Osteoblast (primary cell): ENCODE data around the gene DGKZ. TPM values are rescaled to one million over a fixed set of nuclear protein-coding genes. Genes with fewer than 3 reads are reported as not detected.
A peak's percentile ranks its signal among the peaks of the same experiment; 100 is the strongest.

Source experiments
- DNase-seq: peaks from one replicate; pipeline ENCODE4 v3.0.0; 2011; ENCODE audit warnings: low spot score, mixed read lengths; ENCODE audit not compliant: insufficient read length; ENCODE audit errors: missing footprints
- H2AFZ ChIP-seq: 2 replicates; pipeline ENCODE4 v1.6.0; 2011; ENCODE audit warnings: mild to moderate bottlenecking, low read length
- H3K27ac ChIP-seq: 2 replicates; pipeline ENCODE4 v1.5.1; 2011; ENCODE audit warnings: mild to moderate bottlenecking, low read depth, low read length, moderate library complexity
- H3K27me3 ChIP-seq: 2 replicates; pipeline ENCODE4 v1.6.0; 2012; ENCODE audit warnings: mild to moderate bottlenecking, control low read depth, inconsistent platforms, low read length, moderate library complexity; ENCODE audit not compliant: insufficient read depth
- H3K36me3 ChIP-seq: 2 replicates; pipeline ENCODE4 v1.5.1; 2011; ENCODE audit warnings: mild to moderate bottlenecking, low read length, control low read depth, moderate library complexity; ENCODE audit not compliant: insufficient read depth
- H3K4me1 ChIP-seq: 2 replicates; pipeline ENCODE4 v1.5.1; 2011; ENCODE audit warnings: mild to moderate bottlenecking, low read length, control low read depth, moderate library complexity; ENCODE audit not compliant: insufficient read depth
- H3K4me2 ChIP-seq: 2 replicates; pipeline ENCODE4 v1.6.0; 2011; ENCODE audit warnings: mild to moderate bottlenecking, low read length; ENCODE audit not compliant: insufficient read depth
- H3K4me3 ChIP-seq: fragments of 200-600 bp; sonication (generic); 3 replicates; pipeline ENCODE4 v1.5.1; 2012; ENCODE audit warnings: mild to moderate bottlenecking, low read length, inconsistent platforms; ENCODE audit not compliant: insufficient read depth
- H3K79me2 ChIP-seq: 2 replicates; pipeline ENCODE4 v1.6.0; 2012; ENCODE audit warnings: mild to moderate bottlenecking, low read length, control low read depth, inconsistent platforms; ENCODE audit not compliant: insufficient read depth
- H3K9me3 ChIP-seq: 2 replicates; pipeline ENCODE4 v1.5.1; 2011; ENCODE audit warnings: low read depth, low read length, control low read depth
- H4K20me1 ChIP-seq: 2 replicates; pipeline ENCODE4 v1.6.0; 2012; ENCODE audit warnings: mild to moderate bottlenecking, low read length, control low read depth; ENCODE audit not compliant: insufficient read depth
- CTCF ChIP-seq: IDR thresholded peaks from 2 replicates; pipeline ENCODE4 v1.5.1; 2011; ENCODE audit warnings: mild to moderate bottlenecking, low read depth, low read length, moderate library complexity; ENCODE audit errors: extremely low read depth
- total RNA-seq: library from RNA; depleted of rRNA; stranded (reverse); fragments of >200 nt; gene quantifications from 2 replicates; pipeline ENCODE4 v1.2.3, GENCODE V29; 2012

The DGKZ gene
- total RNA-seq, 1 donor: 52.5 TPM

GRCh38 chr11:46387919-46388618, 40.8 kb downstream of the DGKZ start:
- Histone ChIP-seq H3K79me2 (no peaks in the 10 kb centered on the region), H3K4me1 (peaks cover 16% of the 10 kb centered on the region), H3K27me3 (peaks cover 45% of the 10 kb centered on the region), H3K27ac (no peak overlapping the region), H4K20me1 (peaks cover 15% of the 10 kb centered on the region), H3K4me2 (no peak overlapping the region), H3K9me3 (no peaks in the 10 kb centered on the region), H3K36me3 (no peaks in the 10 kb centered on the region), H2AFZ (no peak overlapping the region), H3K4me3 (no peak overlapping the region)
- no peak for TF ChIP-seq CTCF
- DNase-seq: peak; percentile 90

GRCh38 chr11:46388619-46389449, 41.6 kb downstream of the DGKZ start:
- Histone ChIP-seq H3K4me2 (peak overlapping the region; percentile 78), H2AFZ (no peak overlapping the region), H4K20me1 (peaks cover 20% of the 10 kb centered on the region), H3K27me3 (peaks cover 45% of the 10 kb centered on the region), H3K9me3 (no peaks in the 10 kb centered on the region), H3K36me3 (no peaks in the 10 kb centered on the region), H3K27ac (no peak overlapping the region), H3K79me2 (no peaks in the 10 kb centered on the region), H3K4me3 (peak overlapping the region; percentile 68), H3K4me1 (peaks cover 15% of the 10 kb centered on the region)
- peak; percentile 91 for DNase-seq
- TF ChIP-seq CTCF: no peak

GRCh38 chr11:46389450-46390330, 42.4 kb downstream of the DGKZ start:
- H3K36me3 ChIP-seq: no peaks in the 10 kb centered on the region
- H3K9me3 ChIP-seq: no peaks in the 10 kb centered on the region
- peaks cover 45% of the 10 kb centered on the region for H3K27me3 ChIP-seq
- H2AFZ ChIP-seq: no peak overlapping the region
- peak; percentile 63 for TF ChIP-seq CTCF
- H3K4me2 ChIP-seq: peak overlapping the region; percentile 78
- H3K4me3 ChIP-seq: peak overlapping the region; percentile 68
- H3K4me1 ChIP-seq: peaks cover 15% of the 10 kb centered on the region
- DNase-seq: peak; percentile 100
- no peak overlapping the region for H3K27ac ChIP-seq
- peaks cover 20% of the 10 kb centered on the region for H4K20me1 ChIP-seq
- no peaks in the 10 kb centered on the region for H3K79me2 ChIP-seq
